IgD-negative memory B cell (primary cell): ENCODE results near the gene CRADD. TPM values are rescaled to one million over a fixed set of nuclear protein-coding genes. Genes with fewer than 3 reads are reported as not detected.

ENCODE experiments used
- H3K27ac Mint-ChIP-seq, 3 donors: one replicate each; pipeline ENCODE4 v1.8.0; 2020 to 2022; ENCODE audit warnings: mild to moderate bottlenecking in 3 of 3, mixed read lengths in 3 of 3, moderate library complexity in 1 of 3
- H3K27me3 Mint-ChIP-seq: one replicate; pipeline ENCODE4 v1.8.0; 2021; ENCODE audit warnings: mixed read lengths
- H3K36me3 Mint-ChIP-seq: one replicate; pipeline ENCODE4 v1.8.0; 2020; ENCODE audit warnings: mild to moderate bottlenecking, mixed read lengths
- H3K4me1 Mint-ChIP-seq, 3 donors: one replicate each; pipeline ENCODE4 v1.8.0; 2020 to 2022; ENCODE audit warnings: mixed read lengths in 3 of 3, mild to moderate bottlenecking in 1 of 3
- H3K4me3 Mint-ChIP-seq, 4 donors: one replicate each; pipeline ENCODE4 v1.8.0; 2020 to 2022; ENCODE audit warnings: mild to moderate bottlenecking in 4 of 4, mixed read lengths in 4 of 4, moderate library complexity in 3 of 4
- H3K9me3 Mint-ChIP-seq, 3 donors: one replicate each; pipeline ENCODE4 v1.8.0; 2020 to 2021; ENCODE audit warnings: mixed read lengths in 3 of 3, mild to moderate bottlenecking in 1 of 3
- polyA plus RNA-seq: library from polyadenylated mRNA; unstranded; fragments of 300-500 nt; fragmentation: Illumina TruSeq; gene quantifications from one replicate; pipeline ENCODE4 v1.2.3, GENCODE V29; 2021

The CRADD gene
- polyA plus RNA-seq, 1 donor from 2014 or later: 9.4 TPM

- peaks cover 10 to 29% (median 13%) of the 10 kb centered on the region in 3 donors for H3K4me1 Mint-ChIP-seq
- peaks cover 11% of the 10 kb centered on the region for H3K36me3 Mint-ChIP-seq
- no peak overlapping the region for H3K27ac Mint-ChIP-seq
- peaks cover 0 to 6% (median 0%) of the 10 kb centered on the region in 3 donors for H3K9me3 Mint-ChIP-seq
- H3K4me3 Mint-ChIP-seq: peak overlapping the region in 1 of 4 donors; percentile 96
- H3K27me3 Mint-ChIP-seq: peaks cover 2% of the 10 kb centered on the region
Measured at GRCh38 chr12:93680006-93680405, 2.8 kb downstream of the CRADD start.

GRCh38 chr12:93682846-93683261 is 5.7 kb downstream of the CRADD start:
- Mint-ChIP-seq H3K27ac (peak overlapping the region in 1 of 3 donors; percentile 60), H3K27me3 (peaks cover 2% of the 10 kb centered on the region), H3K9me3 (no peaks in the 10 kb centered on the region), H3K36me3 (peaks cover 14% of the 10 kb centered on the region), H3K4me1 (peaks cover 4 to 19% (median 10%) of the 10 kb centered on the region in 3 donors), H3K4me3 (peak overlapping the region in 1 of 4 donors; percentile 38)

- no peak overlapping the region for H3K27ac Mint-ChIP-seq
- peaks cover 2 to 13% (median 5%) of the 10 kb centered on the region in 3 donors for H3K4me1 Mint-ChIP-seq
- H3K4me3 Mint-ChIP-seq: no peak overlapping the region
- H3K9me3 Mint-ChIP-seq: no peaks in the 10 kb centered on the region
- H3K36me3 Mint-ChIP-seq: peaks cover 18% of the 10 kb centered on the region
- peaks cover 2% of the 10 kb centered on the region for H3K27me3 Mint-ChIP-seq
Measured at GRCh38 chr12:93683410-93683809, 6.2 kb downstream of the CRADD start.

- peaks cover 0 to 9% (median 6%) of the 10 kb centered on the region in 3 donors for H3K4me1 Mint-ChIP-seq
- no peak overlapping the region for H3K4me3 Mint-ChIP-seq
- H3K27ac Mint-ChIP-seq: no peak overlapping the region
- H3K27me3 Mint-ChIP-seq: peaks cover 2% of the 10 kb centered on the region
- H3K36me3 Mint-ChIP-seq: peaks cover 16% of the 10 kb centered on the region
- H3K9me3 Mint-ChIP-seq: no peaks in the 10 kb centered on the region
Measured at GRCh38 chr12:93684716-93685115, 7.5 kb downstream of the CRADD start.

GRCh38 chr12:93686572-93687356 is 9.6 kb downstream of the CRADD start:
- H3K4me3 Mint-ChIP-seq: no peak overlapping the region
- peaks cover 0 to 7% (median 5%) of the 10 kb centered on the region in 3 donors for H3K4me1 Mint-ChIP-seq
- peaks cover 15% of the 10 kb centered on the region for H3K36me3 Mint-ChIP-seq
- H3K27me3 Mint-ChIP-seq: peaks cover 2% of the 10 kb centered on the region
- H3K9me3 Mint-ChIP-seq: peaks cover 0 to 2% (median 0%) of the 10 kb centered on the region in 3 donors
- H3K27ac Mint-ChIP-seq: no peak overlapping the region

- Mint-ChIP-seq H3K27me3 (peaks cover 1% of the 10 kb centered on the region), H3K36me3 (peaks cover 20% of the 10 kb centered on the region), H3K4me3 (no peak overlapping the region), H3K9me3 (peaks cover 0 to 2% (median 0%) of the 10 kb centered on the region in 3 donors), H3K4me1 (peaks cover 0 to 6% (median 3%) of the 10 kb centered on the region in 3 donors), H3K27ac (no peak overlapping the region)
Measured at GRCh38 chr12:93689076-93689834, 12.1 kb downstream of the CRADD start.

- H3K4me3 Mint-ChIP-seq: no peak overlapping the region
- peaks cover 9% of the 10 kb centered on the region for H3K36me3 Mint-ChIP-seq
- H3K27ac Mint-ChIP-seq: no peak overlapping the region
- peaks cover 0 to 3% (median 0%) of the 10 kb centered on the region in 3 donors for H3K9me3 Mint-ChIP-seq
- peaks cover 0 to 3% (median 2%) of the 10 kb centered on the region in 3 donors for H3K4me1 Mint-ChIP-seq
- H3K27me3 Mint-ChIP-seq: no peaks in the 10 kb centered on the region
Measured at GRCh38 chr12:93696462-93696861, 19.3 kb downstream of the CRADD start.

GRCh38 chr12:93698307-93699092 is 21.3 kb downstream of the CRADD start:
- H3K27ac Mint-ChIP-seq: no peak overlapping the region
- H3K4me3 Mint-ChIP-seq: no peak overlapping the region
- H3K9me3 Mint-ChIP-seq: peaks cover 0 to 3% (median 0%) of the 10 kb centered on the region in 3 donors
- H3K27me3 Mint-ChIP-seq: no peaks in the 10 kb centered on the region
- H3K4me1 Mint-ChIP-seq: peaks cover 3 to 12% (median 5%) of the 10 kb centered on the region in 3 donors
- peaks cover 7% of the 10 kb centered on the region for H3K36me3 Mint-ChIP-seq

GRCh38 chr12:93699271-93700145 is 22.3 kb downstream of the CRADD start:
- H3K4me1 Mint-ChIP-seq: peaks cover 4 to 17% (median 9%) of the 10 kb centered on the region in 3 donors
- no peak overlapping the region for H3K4me3 Mint-ChIP-seq
- no peak overlapping the region for H3K27ac Mint-ChIP-seq
- peaks cover 0 to 3% (median 0%) of the 10 kb centered on the region in 3 donors for H3K9me3 Mint-ChIP-seq
- H3K27me3 Mint-ChIP-seq: no peaks in the 10 kb centered on the region
- H3K36me3 Mint-ChIP-seq: peaks cover 5% of the 10 kb centered on the region

GRCh38 chr12:93702707-93703315 is 25.6 kb downstream of the CRADD start:
- Mint-ChIP-seq H3K27ac (no peak overlapping the region), H3K27me3 (no peaks in the 10 kb centered on the region), H3K4me3 (peak overlapping the region in 1 of 4 donors; percentile 39), H3K36me3 (peaks cover 13% of the 10 kb centered on the region), H3K9me3 (peaks cover 0 to under 1% (median 0%) of the 10 kb centered on the region in 3 donors), H3K4me1 (peaks cover 3 to 21% (median 14%) of the 10 kb centered on the region in 3 donors)

GRCh38 chr12:93704122-93704521 is 26.9 kb downstream of the CRADD start:
- H3K36me3 Mint-ChIP-seq: peaks cover 13% of the 10 kb centered on the region
- peaks cover under 1 to 10% (median 3%) of the 10 kb centered on the region in 3 donors for H3K9me3 Mint-ChIP-seq

GRCh38 chr12:93704625-93705024 is 27.4 kb downstream of the CRADD start:
- Mint-ChIP-seq H3K27ac (no peak overlapping the region), H3K4me1 (peaks cover 2 to 21% (median 14%) of the 10 kb centered on the region in 3 donors), H3K4me3 (no peak overlapping the region), H3K9me3 (peaks cover 3 to 15% (median 4%) of the 10 kb centered on the region in 3 donors), H3K27me3 (no peaks in the 10 kb centered on the region), H3K36me3 (peaks cover 17% of the 10 kb centered on the region)

More at GRCh38 chr12:93704122-93704521, 26.9 kb downstream of the CRADD start:
- Mint-ChIP-seq H3K27ac (no peak overlapping the region), H3K4me1 (peaks cover 2 to 21% (median 14%) of the 10 kb centered on the region in 3 donors), H3K4me3 (no peak overlapping the region), H3K27me3 (no peaks in the 10 kb centered on the region)

GRCh38 chr12:93705237-93705636 is 28.1 kb downstream of the CRADD start:
- peaks cover 2 to 21% (median 12%) of the 10 kb centered on the region in 3 donors for H3K4me1 Mint-ChIP-seq
- H3K27ac Mint-ChIP-seq: no peak overlapping the region
- peaks cover 17% of the 10 kb centered on the region for H3K36me3 Mint-ChIP-seq
- no peak overlapping the region for H3K4me3 Mint-ChIP-seq
- peaks cover 3 to 20% (median 8%) of the 10 kb centered on the region in 3 donors for H3K9me3 Mint-ChIP-seq
- no peaks in the 10 kb centered on the region for H3K27me3 Mint-ChIP-seq
